Keratinocyte (primary cell): Measurements from ENCODE around the gene UBE3A. TPM values are rescaled to one million over a fixed set of nuclear protein-coding genes. Genes with fewer than 3 reads are reported as not detected.

ENCODE experiments used
- DNase-seq: peaks from one replicate; pipeline ENCODE4 v3.0.0-alpha.2; 2011; ENCODE audit warnings: low read depth, missing footprints, low spot score
- FAIRE-seq: peaks from 2 replicates; lab custom pipeline; 2011; peaks lifted over from hg19 to GRCh38; lab: Jason Lieb, UNC
- H2AFZ ChIP-seq: 2 replicates; pipeline ENCODE4 v1.6.0; 2012; ENCODE audit warnings: low read length, control low read depth, inconsistent platforms; ENCODE audit not compliant: control insufficient read depth
- H3K27ac ChIP-seq: 2 replicates; pipeline ENCODE4 v1.5.1; 2011; ENCODE audit warnings: low read length; ENCODE audit not compliant: control insufficient read depth, insufficient read depth
- H3K27me3 ChIP-seq: 3 replicates; pipeline ENCODE4 v1.6.0; 2011; ENCODE audit warnings: low read length; ENCODE audit not compliant: control insufficient read depth, insufficient read depth; ENCODE audit errors: extremely low read depth
- H3K36me3 ChIP-seq, 2 experiments: 2 replicates in 1 of 2; 3 replicates in 1 of 2; pipeline ENCODE4 v1.5.1; 2011; ENCODE audit warnings: low read length in 2 of 2, mild to moderate bottlenecking in 1 of 2; ENCODE audit not compliant: control insufficient read depth in 2 of 2, insufficient read depth in 2 of 2; ENCODE audit errors: extremely low read depth in 1 of 2
- H3K4me1 ChIP-seq: 3 replicates; pipeline ENCODE4 v1.5.1; 2011; ENCODE audit warnings: low read length; ENCODE audit not compliant: control insufficient read depth, insufficient read depth; ENCODE audit errors: extremely low read depth
- H3K4me2 ChIP-seq: 3 replicates; pipeline ENCODE4 v1.6.0; 2011; ENCODE audit warnings: low read depth, low read length; ENCODE audit not compliant: control insufficient read depth, insufficient read depth; ENCODE audit errors: extremely low read depth
- H3K4me3 ChIP-seq, 3 experiments: fragments of 200-600 bp in 1 of 3; sonication (generic) in 1 of 3; 2 replicates in 2 of 3; 3 replicates in 1 of 3; pipeline ENCODE4 v1.5.1; 2011 to 2016; ENCODE audit warnings: low read length in 3 of 3, mild to moderate bottlenecking in 3 of 3, control low read depth in 2 of 3, inconsistent platforms in 1 of 3, low read depth in 1 of 3, mixed read lengths in 1 of 3, mixed run types in 1 of 3, moderate library complexity in 1 of 3; ENCODE audit not compliant: control insufficient read depth in 2 of 3, insufficient read depth in 2 of 3; ENCODE audit errors: extremely low read depth in 1 of 3
- H3K79me2 ChIP-seq: 2 replicates; pipeline ENCODE4 v1.6.0; 2012; ENCODE audit warnings: low read length; ENCODE audit not compliant: control insufficient read depth, insufficient read depth
- H3K9ac ChIP-seq: 3 replicates; pipeline ENCODE4 v1.6.0; 2011; ENCODE audit warnings: low read length; ENCODE audit not compliant: control insufficient read depth, insufficient read depth; ENCODE audit errors: extremely low read depth
- H3K9me1 ChIP-seq: 3 replicates; pipeline ENCODE4 v1.6.0; 2011; ENCODE audit warnings: low read length; ENCODE audit not compliant: control insufficient read depth, insufficient read depth; ENCODE audit errors: extremely low read depth
- H3K9me3 ChIP-seq: 2 replicates; pipeline ENCODE4 v1.5.1; 2012; ENCODE audit warnings: low read depth, low read length; ENCODE audit not compliant: control insufficient read depth
- H4K20me1 ChIP-seq: 3 replicates; pipeline ENCODE4 v1.6.0; 2011; ENCODE audit warnings: low read length; ENCODE audit not compliant: control insufficient read depth, insufficient read depth; ENCODE audit errors: extremely low read depth
- CTCF ChIP-seq, 3 experiments: IDR thresholded peaks in 1 of 3; conservative IDR thresholded peaks in 1 of 3; optimal IDR thresholded peaks in 1 of 3; 2 replicates in 2 of 3; 3 replicates in 1 of 3; pipeline versions ENCODE3 to v1.5.1; 2011; ENCODE audit warnings: low read length in 3 of 3, mild to moderate bottlenecking in 3 of 3, moderate library complexity in 2 of 3, control low read depth in 1 of 3, inconsistent platforms in 1 of 3; ENCODE audit not compliant: insufficient read depth in 2 of 3; ENCODE audit errors: extremely low read depth in 1 of 3
- EZH2 ChIP-seq: IDR thresholded peaks from one replicate; pipeline ENCODE4 v1.6.1; 2012; ENCODE audit warnings: inconsistent platforms, mild to moderate bottlenecking, low read length, moderate library complexity
- dilution Hi-C: fragments of 300-500 bp; cut with MboI; formaldehyde crosslinking; loops from one replicate; pipeline ENCODE4 v1.7.0; 2020; ENCODE audit warnings: low sequenced_read_pairs; ENCODE audit not compliant: extremely low pct_ligation_motif_present
- polyA plus RNA-seq, 5 experiments: library from polyadenylated mRNA; depleted of rRNA in 3 of 5; stranded (reverse) in 3 of 5; stranded (forward) in 1 of 5; unstranded in 1 of 5; fragments of >200 nt; gene quantifications; 1 replicate in 1 of 5; 2 replicates in 3 of 5; 3 replicates in 1 of 5; pipeline versions ENCODE4 v1.2.1 to v1.2.3, GENCODE V29; 2011 to 2012; ENCODE audit warnings: missing spikeins in 2 of 5, low read depth in 1 of 5, low replicate concordance in 1 of 5

The UBE3A gene
- polyA plus RNA-seq, 1 donor (not counting 4 experiments of a cell fraction or from before 2014, with no cell fraction given): 45.0 TPM

GRCh38 chr15:25346371-25346770 is 92.5 kb downstream of the UBE3A start:
- Histone ChIP-seq H3K4me3 (peak overlapping the region in 2 of 3 experiments; percentile 32 to 38), H3K4me1 (peaks cover 17% of the 10 kb centered on the region), H3K9ac (peak overlapping the region; percentile 47), H3K36me3 (peaks cover 0 to 5% of the 10 kb centered on the region in 2 experiments), H2AFZ (no peak overlapping the region), H3K9me1 (peaks cover 2% of the 10 kb centered on the region), H3K27ac (peak overlapping the region; percentile 69), H4K20me1 (no peaks in the 10 kb centered on the region), H3K9me3 (no peaks in the 10 kb centered on the region), H3K27me3 (no peaks in the 10 kb centered on the region), H3K79me2 (peaks cover 23% of the 10 kb centered on the region), H3K4me2 (peak overlapping the region; percentile 73)
- dilution Hi-C loops: no loop called here
- FAIRE-seq (no peak), DNase-seq (no peak)
- no peak for TF ChIP-seq CTCF (optimal IDR thresholded peaks at IDR 0.05 in 1 of 3, IDR thresholded peaks at IDR 0.05 in 1 of 3, conservative IDR thresholded peaks at IDR 0.05 in 1 of 3; ENCODE audit: extremely low read depth in 1 of 3, insufficient read depth in 2 of 3, low read length in 3 of 3)
- TF ChIP-seq EZH2: no peak

GRCh38 chr15:25345943-25346342 is 92.9 kb downstream of the UBE3A start:
- H3K27me3 ChIP-seq: no peaks in the 10 kb centered on the region
- peak overlapping the region; percentile 47 for H3K9ac ChIP-seq
- H3K36me3 ChIP-seq: peaks cover 0 to 5% of the 10 kb centered on the region in 2 experiments
- H4K20me1 ChIP-seq: no peaks in the 10 kb centered on the region
- DNase-seq (no peak), FAIRE-seq (peak; percentile 49)
- peak overlapping the region in 2 of 3 experiments; percentile 32 to 38 for H3K4me3 ChIP-seq
- H3K4me1 ChIP-seq: peaks cover 17% of the 10 kb centered on the region
- dilution Hi-C loops: no loop called here
- no peak for TF ChIP-seq EZH2
- TF ChIP-seq CTCF (optimal IDR thresholded peaks at IDR 0.05 in 1 of 3, IDR thresholded peaks at IDR 0.05 in 1 of 3, conservative IDR thresholded peaks at IDR 0.05 in 1 of 3; ENCODE audit: extremely low read depth in 1 of 3, insufficient read depth in 2 of 3, low read length in 3 of 3): peak; percentile 47 to 62 (median 57)
- H3K9me3 ChIP-seq: no peaks in the 10 kb centered on the region
- H2AFZ ChIP-seq: peak overlapping the region; percentile 22
- peaks cover 23% of the 10 kb centered on the region for H3K79me2 ChIP-seq
- peak overlapping the region; percentile 73 for H3K4me2 ChIP-seq
- peak overlapping the region; percentile 69 for H3K27ac ChIP-seq
- H3K9me1 ChIP-seq: peaks cover 2% of the 10 kb centered on the region
